Sigmoid colon (tissue), 7 donors: Measurements from ENCODE around the gene SLC35G1. TPM values are rescaled to one million over a fixed set of nuclear protein-coding genes. Genes with fewer than 3 reads are reported as not detected.

Experiments used
- DNase-seq: peaks from one replicate; pipeline ENCODE4 v3.0.0-alpha.2; 2019
- H3K27ac ChIP-seq, 4 donors: fragments of 200-600 bp; sonication (generic); one replicate each; pipeline ENCODE4 v1.5.1; 2016 to 2019; ENCODE audit warnings: mild to moderate bottlenecking in 1 of 4
- H3K27me3 ChIP-seq, 3 donors: fragments of 200-600 bp; sonication (generic); one replicate each; pipeline ENCODE4 v1.5.1; 2019; ENCODE audit warnings: mild to moderate bottlenecking in 1 of 3
- H3K36me3 ChIP-seq, 4 donors: fragments of 200-600 bp; sonication (generic); one replicate each; pipeline ENCODE4 v1.5.1; 2016 to 2019
- H3K4me1 ChIP-seq, 4 donors: fragments of 200-600 bp; sonication (generic); one replicate each; pipeline ENCODE4 v1.5.1; 2017 to 2019
- H3K4me3 ChIP-seq, 4 donors: fragments of 200-600 bp; sonication (generic); one replicate each; pipeline ENCODE4 v1.5.1; 2017 to 2019; ENCODE audit warnings: mild to moderate bottlenecking in 2 of 4, moderate library complexity in 1 of 4
- H3K9me3 ChIP-seq, 4 donors: fragments of 200-600 bp in 3 of 4; sonication (generic) in 3 of 4; one replicate each; pipeline versions ENCODE4 v1.5.1 to v1.6.1; 2013 to 2019
- CTCF ChIP-seq, 4 experiments: fragments of 450-650 bp in 3 of 4; fragments of 200-600 bp in 1 of 4; IDR thresholded peaks; one replicate each; pipeline ENCODE4 v1.5.1; 2016 to 2019; ENCODE audit warnings: antibody characterized with exemption in 4 of 4, mild to moderate bottlenecking in 3 of 4, moderate library complexity in 2 of 4
- EP300 ChIP-seq, 4 donors: sonication (generic); formaldehyde crosslinking; IDR thresholded peaks; one replicate each; pipeline ENCODE4 v1.6.1; 2017; ENCODE audit warnings: antibody characterized with exemption in 4 of 4
- POLR2A ChIP-seq, 2 donors: fragments of 450-650 bp; IDR thresholded peaks; one replicate each; pipeline ENCODE4 v1.6.1; 2016; ENCODE audit warnings: antibody characterized with exemption in 2 of 2, mild to moderate bottlenecking in 2 of 2, moderate library complexity in 2 of 2
- POLR2AphosphoS5 ChIP-seq, 4 donors: sonication (generic); formaldehyde crosslinking; IDR thresholded peaks; one replicate each; pipeline ENCODE4 v1.6.1; 2017; ENCODE audit warnings: antibody characterized with exemption in 4 of 4
- WGBS, 2 donors: extraction: QIAGEN DNeasy Blood & Tissue Kit; methylation state at CpG; one replicate each; pipeline ENCODE4 v1.1.7; 2013; 5-methylcytosine and 5-hydroxymethylcytosine counted together
- intact Hi-C: fragments of 100-400 bp; cut with DNase I; formaldehyde crosslinking; loops from one replicate; pipeline ENCODE4 v1.15.1; 2023
- polyA plus RNA-seq, 3 donors: library from polyadenylated mRNA; stranded (reverse); fragments of 200-250 nt; gene quantifications; one replicate each; pipeline ENCODE4 v1.2.3, GENCODE V29; 2013
- total RNA-seq, 4 donors: library from RNA; depleted of rRNA; stranded (reverse); fragments of >200 nt; gene quantifications; one replicate each; pipeline ENCODE4 v1.1.0, GENCODE V29; 2016
- donor health status: healthy with polysubstance abuse.
- donor health status: Bipolar disorder and iron deficiency.
- donor health status: healthy.

SLC35G1 gene
- total and polyA plus RNA-seq, 7 donors: 2.2 to 12.6 (median 6.0) TPM

GRCh38 chr10:93872375-93873158 is 21.2 kb upstream of the SLC35G1 start:
- TF ChIP-seq CTCF (IDR thresholded peaks at IDR 0.05) (no peak), POLR2A (IDR thresholded peaks at IDR 0.05) (no peak), POLR2AphosphoS5 (IDR thresholded peaks at IDR 0.05) (no peak), EP300 (IDR thresholded peaks at IDR 0.05) (no peak)
- WGBS, 2 donors: 80 to 83% methylated on average over 2 of the region's 2 CpGs

GRCh38 chr10:93873420-93874115 is 20.2 kb upstream of the SLC35G1 start:
- no peak for DNase-seq

More at GRCh38 chr10:93872375-93873158, 21.2 kb upstream of the SLC35G1 start:
- no peak overlapping the region for H3K4me3 ChIP-seq
- no peaks in the 10 kb centered on the region for H3K27me3 ChIP-seq
- H3K4me1 ChIP-seq: no peaks in the 10 kb centered on the region
- no peak for DNase-seq
- intact Hi-C loops: no loop called here
- no peaks in the 10 kb centered on the region for H3K9me3 ChIP-seq
- H3K36me3 ChIP-seq: no peaks in the 10 kb centered on the region
- H3K27ac ChIP-seq: no peak overlapping the region

GRCh38 chr10:93874309-93875031 is 19.3 kb upstream of the SLC35G1 start:
- no peak overlapping the region for H3K4me3 ChIP-seq
- TF ChIP-seq EP300 (IDR thresholded peaks at IDR 0.05): no peak
- no peak for TF ChIP-seq POLR2A (IDR thresholded peaks at IDR 0.05)
- no peak for TF ChIP-seq CTCF (IDR thresholded peaks at IDR 0.05)
- no peak for TF ChIP-seq POLR2AphosphoS5 (IDR thresholded peaks at IDR 0.05)
- DNase-seq: no peak
- H3K36me3 ChIP-seq: no peaks in the 10 kb centered on the region
- H3K4me1 ChIP-seq: no peaks in the 10 kb centered on the region
- WGBS, 2 donors: 60 to 72% methylated on average over 3 of the region's 3 CpGs
- no peak overlapping the region for H3K27ac ChIP-seq
- intact Hi-C loops: no loop called here
- H3K9me3 ChIP-seq: no peaks in the 10 kb centered on the region
- no peaks in the 10 kb centered on the region for H3K27me3 ChIP-seq

More at GRCh38 chr10:93873420-93874115, 20.2 kb upstream of the SLC35G1 start:
- WGBS, 2 donors: 70 to 82% methylated on average over 6 of the region's 6 CpGs
- Histone ChIP-seq H3K4me1 (no peaks in the 10 kb centered on the region), H3K27ac (no peak overlapping the region), H3K4me3 (no peak overlapping the region), H3K27me3 (no peaks in the 10 kb centered on the region), H3K9me3 (no peaks in the 10 kb centered on the region), H3K36me3 (no peaks in the 10 kb centered on the region)
- TF ChIP-seq POLR2A (IDR thresholded peaks at IDR 0.05): no peak
- no peak for TF ChIP-seq POLR2AphosphoS5 (IDR thresholded peaks at IDR 0.05)
- TF ChIP-seq EP300 (IDR thresholded peaks at IDR 0.05): no peak
- no peak for TF ChIP-seq CTCF (IDR thresholded peaks at IDR 0.05)
- intact Hi-C loops: no loop called here

GRCh38 chr10:93875032-93875358 is 18.8 kb upstream of the SLC35G1 start:
- intact Hi-C loops: no loop called here

More at GRCh38 chr10:93875032-93875358, 18.8 kb upstream of the SLC35G1 start:
- no peak overlapping the region for H3K27ac ChIP-seq
- H3K4me3 ChIP-seq: no peak overlapping the region
- no peaks in the 10 kb centered on the region for H3K9me3 ChIP-seq
- no peaks in the 10 kb centered on the region for H3K27me3 ChIP-seq
- TF ChIP-seq CTCF (IDR thresholded peaks at IDR 0.05): no peak
- no peak for TF ChIP-seq POLR2A (IDR thresholded peaks at IDR 0.05)
- no peak for TF ChIP-seq POLR2AphosphoS5 (IDR thresholded peaks at IDR 0.05)
- no peak for TF ChIP-seq EP300 (IDR thresholded peaks at IDR 0.05)
- no peaks in the 10 kb centered on the region for H3K4me1 ChIP-seq
- DNase-seq: no peak
- H3K36me3 ChIP-seq: no peaks in the 10 kb centered on the region
- WGBS, 2 donors: 86 to 94% methylated on average over 2 of the region's 2 CpGs
